Activated T-helper 2 cell treated with anti-CD3 and anti-CD28 coated beads, Interferon-gamma antibody, Interleukin-2, Interleukin-4, amounts not matched to agents 10 μg/mL and 5 μg/mL and 100 μg/mL, durations not matched to agents 14 hours and 24 hours and 36 hours (primary cell): ENCODE measurements around the gene GDPD5. TPM values are rescaled to one million over a fixed set of nuclear protein-coding genes. Genes with fewer than 3 reads are reported as not detected.

ENCODE experiments used
- DNase-seq: peaks from one replicate; pipeline ENCODE4 v3.0.0; 2021; ENCODE audit warnings: low spot score
- H3K27ac Mint-ChIP-seq: one replicate; pipeline ENCODE4 v1.8.0; 2021; ENCODE audit warnings: mixed read lengths
- H3K27me3 Mint-ChIP-seq: one replicate; pipeline ENCODE4 v1.8.0; 2021; ENCODE audit warnings: low read depth, mixed read lengths
- H3K36me3 Mint-ChIP-seq: one replicate; pipeline ENCODE4 v1.8.0; 2021; ENCODE audit warnings: low read depth, mixed read lengths
- H3K4me1 Mint-ChIP-seq: one replicate; pipeline ENCODE4 v1.8.0; 2021; ENCODE audit warnings: low read depth, mixed read lengths
- H3K4me3 Mint-ChIP-seq: one replicate; pipeline ENCODE4 v1.8.0; 2021; ENCODE audit warnings: low read depth, mild to moderate bottlenecking, moderate library complexity, mixed read lengths
- H3K9me3 Mint-ChIP-seq: one replicate; pipeline ENCODE4 v1.8.0; 2021; ENCODE audit warnings: mixed read lengths
- intact Hi-C: fragments of 100-400 bp; cut with micrococcal nuclease; formaldehyde crosslinking; loops from one replicate; pipeline ENCODE4 v1.15.1; 2023
- total RNA-seq: library from RNA; stranded (reverse); gene quantifications from 2 replicates; pipeline ENCODE4 v1.2.3, GENCODE V29; 2022

The GDPD5 gene
- total RNA-seq, 1 donor from 2014 or later: 14.9 TPM

GRCh38 chr11:75553182-75553581 lies 27.4 kb upstream of the GDPD5 start:
- Mint-ChIP-seq H3K9me3 (no peaks in the 10 kb centered on the region), H3K27me3 (peaks cover 4% of the 10 kb centered on the region), H3K27ac (no peak overlapping the region), H3K36me3 (no peaks in the 10 kb centered on the region), H3K4me1 (no peaks in the 10 kb centered on the region), H3K4me3 (no peak overlapping the region)
- DNase-seq: no peak
- intact Hi-C loops: no loop called here

- Mint-ChIP-seq H3K4me1 (no peaks in the 10 kb centered on the region), H3K36me3 (no peaks in the 10 kb centered on the region), H3K4me3 (no peak overlapping the region), H3K27me3 (peaks cover 7% of the 10 kb centered on the region), H3K9me3 (no peaks in the 10 kb centered on the region), H3K27ac (no peak overlapping the region)
- DNase-seq: no peak
- intact Hi-C loops: no loop called here
These were observed 23.7 kb upstream of the GDPD5 start for GRCh38 chr11:75549370-75549958.

- Mint-ChIP-seq H3K9me3 (no peaks in the 10 kb centered on the region), H3K4me3 (no peak overlapping the region), H3K4me1 (no peaks in the 10 kb centered on the region), H3K36me3 (no peaks in the 10 kb centered on the region), H3K27me3 (peaks cover 7% of the 10 kb centered on the region), H3K27ac (no peak overlapping the region)
- no peak for DNase-seq
- intact Hi-C loops: no loop called here
These were observed 23.0 kb upstream of the GDPD5 start for GRCh38 chr11:75548595-75549272.

- no peak overlapping the region for H3K4me3 Mint-ChIP-seq
- peaks cover 7% of the 10 kb centered on the region for H3K27me3 Mint-ChIP-seq
- no peak overlapping the region for H3K27ac Mint-ChIP-seq
- H3K9me3 Mint-ChIP-seq: no peaks in the 10 kb centered on the region
- no peaks in the 10 kb centered on the region for H3K4me1 Mint-ChIP-seq
- intact Hi-C loops: loop anchor here (2.0 kb wide), 1 partner anchor 29 kb away; no protein-coding TSS in a partner anchor
- no peaks in the 10 kb centered on the region for H3K36me3 Mint-ChIP-seq
- no peak for DNase-seq
These were observed 21.9 kb upstream of the GDPD5 start for GRCh38 chr11:75547617-75548058.

GRCh38 chr11:75547177-75547576 lies 21.4 kb upstream of the GDPD5 start:
- intact Hi-C loops: loop anchor here (2.0 kb wide), 1 partner anchor 30 kb away; no protein-coding TSS in a partner anchor
- Mint-ChIP-seq H3K4me1 (no peaks in the 10 kb centered on the region), H3K36me3 (no peaks in the 10 kb centered on the region), H3K9me3 (no peaks in the 10 kb centered on the region), H3K27me3 (peaks cover 7% of the 10 kb centered on the region), H3K4me3 (no peak overlapping the region), H3K27ac (no peak overlapping the region)
- no peak for DNase-seq

GRCh38 chr11:75543806-75544205 lies 18.1 kb upstream of the GDPD5 start:
- Mint-ChIP-seq H3K27me3 (peaks cover 7% of the 10 kb centered on the region), H3K9me3 (no peaks in the 10 kb centered on the region), H3K4me1 (peaks cover 3% of the 10 kb centered on the region), H3K36me3 (no peaks in the 10 kb centered on the region), H3K27ac (no peak overlapping the region), H3K4me3 (no peak overlapping the region)
- no peak for DNase-seq
- intact Hi-C loops: no loop called here

GRCh38 chr11:75542088-75542438 lies 16.3 kb upstream of the GDPD5 start:
- Mint-ChIP-seq H3K9me3 (no peaks in the 10 kb centered on the region), H3K27me3 (peaks cover 5% of the 10 kb centered on the region), H3K4me1 (peaks cover 20% of the 10 kb centered on the region), H3K4me3 (no peak overlapping the region), H3K36me3 (no peaks in the 10 kb centered on the region), H3K27ac (no peak overlapping the region)
- intact Hi-C loops: no loop called here
- no peak for DNase-seq

- DNase-seq: no peak
- H3K36me3 Mint-ChIP-seq: no peaks in the 10 kb centered on the region
These were observed 15.7 kb upstream of the GDPD5 start for GRCh38 chr11:75541193-75542087.

GRCh38 chr11:75539459-75540334 lies 14.0 kb upstream of the GDPD5 start:
- H3K27ac Mint-ChIP-seq: no peak overlapping the region
- DNase-seq: no peak
- no peaks in the 10 kb centered on the region for H3K36me3 Mint-ChIP-seq
- H3K27me3 Mint-ChIP-seq: no peaks in the 10 kb centered on the region
- peaks cover 30% of the 10 kb centered on the region for H3K4me1 Mint-ChIP-seq
- no peak overlapping the region for H3K4me3 Mint-ChIP-seq
- intact Hi-C loops: loop anchor here (10.0 kb wide), 2 partner anchors 265 to 395 kb away; no protein-coding TSS in a partner anchor
- H3K9me3 Mint-ChIP-seq: no peaks in the 10 kb centered on the region

More at GRCh38 chr11:75541193-75542087, 15.7 kb upstream of the GDPD5 start:
- Mint-ChIP-seq H3K27ac (no peak overlapping the region), H3K4me3 (no peak overlapping the region), H3K27me3 (peaks cover 5% of the 10 kb centered on the region), H3K9me3 (no peaks in the 10 kb centered on the region), H3K4me1 (peaks cover 25% of the 10 kb centered on the region)
- intact Hi-C loops: no loop called here

GRCh38 chr11:75538150-75538942 lies 12.6 kb upstream of the GDPD5 start:
- Mint-ChIP-seq H3K4me1 (peaks cover 34% of the 10 kb centered on the region), H3K36me3 (no peaks in the 10 kb centered on the region), H3K9me3 (no peaks in the 10 kb centered on the region), H3K4me3 (no peak overlapping the region), H3K27me3 (no peaks in the 10 kb centered on the region), H3K27ac (no peak overlapping the region)
- intact Hi-C loops: loop anchor here (10.0 kb wide), 2 partner anchors 264 to 394 kb away; no protein-coding TSS in a partner anchor
- no peak for DNase-seq

- peak overlapping the region; percentile 20 for H3K27ac Mint-ChIP-seq
- no peak for DNase-seq
- no peak overlapping the region for H3K4me3 Mint-ChIP-seq
- H3K36me3 Mint-ChIP-seq: no peaks in the 10 kb centered on the region
- intact Hi-C loops: loop anchor here (10.0 kb wide), 2 partner anchors 263 to 393 kb away; no protein-coding TSS in a partner anchor
- H3K4me1 Mint-ChIP-seq: peaks cover 34% of the 10 kb centered on the region
- no peaks in the 10 kb centered on the region for H3K9me3 Mint-ChIP-seq
- H3K27me3 Mint-ChIP-seq: no peaks in the 10 kb centered on the region
These were observed 12.0 kb upstream of the GDPD5 start for GRCh38 chr11:75537740-75538139.
